ENCODE measurements around the gene TRA2B.

DNA sequence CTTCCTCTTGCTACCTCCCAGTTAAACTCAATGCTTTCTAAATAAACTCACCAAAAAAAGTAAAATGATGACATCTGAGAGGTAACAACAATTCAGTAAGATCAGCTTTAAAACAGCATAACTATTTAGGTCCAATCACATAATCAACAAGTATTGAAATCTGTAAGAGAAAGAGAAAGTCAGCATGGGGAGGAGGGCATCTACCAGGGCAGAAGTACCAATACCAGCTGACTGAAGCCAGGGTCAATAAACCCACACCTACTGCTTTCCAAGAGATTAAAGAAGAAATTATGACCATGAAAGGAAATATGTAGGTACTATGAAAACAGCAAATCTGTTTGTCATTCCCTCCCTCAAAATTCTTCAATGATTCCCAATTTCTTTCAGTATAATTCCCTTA, 70.8 kb downstream of the TRA2B start:
- TF ChIP-seq, protein P1, sequence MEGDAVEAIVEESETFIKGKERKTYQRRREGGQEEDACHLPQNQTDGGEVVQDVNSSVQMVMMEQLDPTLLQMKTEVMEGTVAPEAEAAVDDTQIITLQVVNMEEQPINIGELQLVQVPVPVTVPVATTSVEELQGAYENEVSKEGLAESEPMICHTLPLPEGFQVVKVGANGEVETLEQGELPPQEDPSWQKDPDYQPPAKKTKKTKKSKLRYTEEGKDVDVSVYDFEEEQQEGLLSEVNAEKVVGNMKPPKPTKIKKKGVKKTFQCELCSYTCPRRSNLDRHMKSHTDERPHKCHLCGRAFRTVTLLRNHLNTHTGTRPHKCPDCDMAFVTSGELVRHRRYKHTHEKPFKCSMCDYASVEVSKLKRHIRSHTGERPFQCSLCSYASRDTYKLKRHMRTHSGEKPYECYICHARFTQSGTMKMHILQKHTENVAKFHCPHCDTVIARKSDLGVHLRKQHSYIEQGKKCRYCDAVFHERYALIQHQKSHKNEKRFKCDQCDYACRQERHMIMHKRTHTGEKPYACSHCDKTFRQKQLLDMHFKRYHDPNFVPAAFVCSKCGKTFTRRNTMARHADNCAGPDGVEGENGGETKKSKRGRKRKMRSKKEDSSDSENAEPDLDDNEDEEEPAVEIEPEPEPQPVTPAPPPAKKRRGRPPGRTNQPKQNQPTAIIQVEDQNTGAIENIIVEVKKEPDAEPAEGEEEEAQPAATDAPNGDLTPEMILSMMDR (IDR thresholded peaks at IDR 0.05): no peak
- no peak for TF ChIP-seq EP300 (IDR thresholded peaks at IDR 0.05)

Measured in gastroesophageal sphincter (tissue), 3 donors.